Retinal pigment epithelial cell (primary cell): ENCODE results near the gene BEGAIN.

Experiments used
- DNase-seq: peaks from one replicate; pipeline ENCODE4 v3.0.0-alpha.2; 2010; ENCODE audit warnings: low read depth
- H3K4me3 ChIP-seq: 2 replicates; pipeline ENCODE4 v1.5.1; 2011; ENCODE audit warnings: mild to moderate bottlenecking, low read length, control low read depth, moderate library complexity
- TF ChIP-seq, protein P1 (sequence below): conservative IDR thresholded peaks from 2 replicates; pipeline ENCODE4 v1.5.1; 2011; ENCODE audit warnings: low read depth, low read length, control low read depth, inconsistent platforms

BEGAIN gene

DNA sequence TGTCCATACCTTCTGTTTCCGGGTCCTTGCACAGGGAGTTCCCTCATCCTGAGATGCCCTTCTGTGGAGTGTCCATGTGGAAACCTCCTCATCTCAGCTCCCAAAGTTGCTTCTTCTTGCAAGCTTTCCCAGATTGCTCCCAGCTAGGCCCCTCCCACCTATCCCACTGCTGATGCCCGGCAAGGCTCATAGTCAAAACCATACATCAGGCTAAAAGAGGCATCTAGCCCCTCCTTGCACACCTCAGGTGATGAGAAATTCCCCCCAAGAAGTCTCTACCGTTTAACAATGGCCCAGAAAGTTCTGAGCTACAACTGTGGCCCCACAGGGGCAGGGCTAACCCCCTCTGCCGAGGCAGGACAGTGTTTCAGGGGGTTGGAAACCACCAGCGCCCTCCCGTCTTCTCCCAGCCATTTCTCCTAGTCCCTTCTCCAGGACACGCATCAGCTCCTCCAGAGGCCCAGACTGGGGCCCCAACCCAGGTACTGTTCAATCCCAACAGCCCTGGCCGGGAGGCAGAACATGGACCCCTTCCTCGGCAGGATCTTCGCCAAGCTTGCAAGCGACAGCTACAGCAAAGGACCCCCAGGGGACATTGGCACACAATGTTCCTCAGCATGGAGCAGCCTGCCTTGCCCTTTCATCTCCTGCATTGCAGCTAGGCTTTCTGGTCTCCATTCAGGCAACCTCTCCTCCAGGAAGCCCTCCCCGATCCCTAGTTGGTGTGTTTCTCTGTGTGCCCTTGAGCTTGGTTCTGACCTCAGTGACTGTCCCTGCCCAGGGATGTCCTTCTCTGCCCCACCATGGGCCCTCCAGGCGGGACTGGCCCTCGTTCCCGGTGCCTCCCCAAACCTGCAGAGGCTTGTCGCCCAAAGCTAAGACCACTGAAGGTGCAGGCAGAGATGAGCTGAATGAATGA, 4.5 kb upstream of the BEGAIN start:
- DNase-seq = no peak
- TF ChIP-seq, protein P1, sequence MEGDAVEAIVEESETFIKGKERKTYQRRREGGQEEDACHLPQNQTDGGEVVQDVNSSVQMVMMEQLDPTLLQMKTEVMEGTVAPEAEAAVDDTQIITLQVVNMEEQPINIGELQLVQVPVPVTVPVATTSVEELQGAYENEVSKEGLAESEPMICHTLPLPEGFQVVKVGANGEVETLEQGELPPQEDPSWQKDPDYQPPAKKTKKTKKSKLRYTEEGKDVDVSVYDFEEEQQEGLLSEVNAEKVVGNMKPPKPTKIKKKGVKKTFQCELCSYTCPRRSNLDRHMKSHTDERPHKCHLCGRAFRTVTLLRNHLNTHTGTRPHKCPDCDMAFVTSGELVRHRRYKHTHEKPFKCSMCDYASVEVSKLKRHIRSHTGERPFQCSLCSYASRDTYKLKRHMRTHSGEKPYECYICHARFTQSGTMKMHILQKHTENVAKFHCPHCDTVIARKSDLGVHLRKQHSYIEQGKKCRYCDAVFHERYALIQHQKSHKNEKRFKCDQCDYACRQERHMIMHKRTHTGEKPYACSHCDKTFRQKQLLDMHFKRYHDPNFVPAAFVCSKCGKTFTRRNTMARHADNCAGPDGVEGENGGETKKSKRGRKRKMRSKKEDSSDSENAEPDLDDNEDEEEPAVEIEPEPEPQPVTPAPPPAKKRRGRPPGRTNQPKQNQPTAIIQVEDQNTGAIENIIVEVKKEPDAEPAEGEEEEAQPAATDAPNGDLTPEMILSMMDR = no peak
- H3K4me3 ChIP-seq = no peak overlapping the region

DNA sequence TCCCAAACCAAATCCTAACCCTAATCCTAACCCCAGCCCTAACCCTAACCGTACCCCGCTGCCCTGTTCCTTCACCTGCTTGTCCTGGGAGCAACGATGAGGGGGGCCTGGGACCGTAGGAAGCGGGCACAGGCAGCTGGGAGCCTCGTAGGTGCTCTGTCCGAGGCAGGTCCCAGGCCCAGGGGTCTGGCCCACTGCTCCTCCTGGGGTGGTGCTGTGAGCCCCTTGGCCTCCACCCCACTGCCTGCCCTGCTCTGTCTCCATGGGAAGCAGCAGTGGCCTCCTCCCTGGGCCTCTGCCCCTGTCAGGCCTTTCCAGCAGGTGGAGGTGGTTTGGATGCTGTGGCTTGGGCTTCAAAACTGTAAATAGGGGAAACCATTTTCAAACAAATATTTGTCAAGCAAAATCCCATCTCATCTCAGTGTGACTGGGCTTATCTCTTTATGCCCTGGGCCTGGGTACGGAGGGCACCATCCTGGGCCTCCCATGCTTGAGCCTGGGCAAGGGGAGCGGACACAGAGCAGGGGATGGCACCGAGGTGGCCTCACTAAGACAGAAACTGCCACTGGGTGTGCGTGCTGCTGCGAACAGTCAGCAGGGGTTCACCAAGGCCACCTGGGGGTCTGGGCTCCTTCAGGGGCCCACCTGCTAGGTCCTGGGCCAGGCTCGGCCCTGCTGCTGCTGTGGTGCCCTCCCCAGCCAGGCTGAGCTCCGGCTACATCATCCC, 3.7 kb upstream of the BEGAIN start:
- H3K4me3 ChIP-seq = no peak overlapping the region
- TF ChIP-seq, protein P1 = no peak
- DNase-seq = no peak

DNA sequence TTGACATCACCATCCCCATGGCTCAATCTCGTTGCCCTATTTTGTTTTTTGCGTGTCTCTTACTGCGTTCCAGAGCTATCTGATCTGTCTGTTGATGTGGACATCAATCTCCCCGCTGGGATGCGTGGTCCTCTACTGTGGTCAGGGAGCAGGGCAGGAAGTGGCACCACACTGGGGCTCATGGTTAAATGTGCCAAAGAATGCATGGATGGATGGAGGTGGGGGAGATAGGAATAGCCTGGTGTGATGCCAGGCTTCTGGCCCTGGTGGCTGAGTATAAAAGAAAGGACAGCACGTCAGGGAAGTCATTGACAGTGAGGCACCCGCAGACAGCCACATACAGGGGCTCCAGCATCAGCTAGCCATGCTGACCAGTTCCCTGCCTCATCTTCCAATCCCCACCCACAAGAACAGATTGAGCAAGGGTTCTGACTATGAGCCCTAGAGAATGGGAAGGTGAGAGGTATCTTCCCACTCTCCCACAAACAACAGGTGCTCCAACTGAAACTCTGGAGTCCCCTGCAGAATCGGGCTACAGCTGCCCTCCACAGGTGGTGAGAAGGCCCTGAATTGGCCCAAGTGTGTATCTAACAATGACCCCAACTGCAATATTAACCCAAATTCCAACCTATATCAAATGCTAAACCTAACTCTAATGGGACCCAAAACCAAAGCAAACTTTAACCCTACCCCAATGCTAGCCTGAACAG, 2.7 kb upstream of the BEGAIN start:
- no peak for DNase-seq
- TF ChIP-seq, protein P1 = no peak
- no peak overlapping the region for H3K4me3 ChIP-seq

- no peak for DNase-seq
- TF ChIP-seq, protein P1 = no peak
- H3K4me3 ChIP-seq = no peak overlapping the region
These were observed 2.0 kb upstream of the BEGAIN start for GRCh38 chr14:100589071-100589759.

- no peak overlapping the region for H3K4me3 ChIP-seq
- DNase-seq = no peak
- TF ChIP-seq, protein P1 = no peak
These were observed 1.5 kb upstream of the BEGAIN start for GRCh38 chr14:100588671-100589070.

DNA sequence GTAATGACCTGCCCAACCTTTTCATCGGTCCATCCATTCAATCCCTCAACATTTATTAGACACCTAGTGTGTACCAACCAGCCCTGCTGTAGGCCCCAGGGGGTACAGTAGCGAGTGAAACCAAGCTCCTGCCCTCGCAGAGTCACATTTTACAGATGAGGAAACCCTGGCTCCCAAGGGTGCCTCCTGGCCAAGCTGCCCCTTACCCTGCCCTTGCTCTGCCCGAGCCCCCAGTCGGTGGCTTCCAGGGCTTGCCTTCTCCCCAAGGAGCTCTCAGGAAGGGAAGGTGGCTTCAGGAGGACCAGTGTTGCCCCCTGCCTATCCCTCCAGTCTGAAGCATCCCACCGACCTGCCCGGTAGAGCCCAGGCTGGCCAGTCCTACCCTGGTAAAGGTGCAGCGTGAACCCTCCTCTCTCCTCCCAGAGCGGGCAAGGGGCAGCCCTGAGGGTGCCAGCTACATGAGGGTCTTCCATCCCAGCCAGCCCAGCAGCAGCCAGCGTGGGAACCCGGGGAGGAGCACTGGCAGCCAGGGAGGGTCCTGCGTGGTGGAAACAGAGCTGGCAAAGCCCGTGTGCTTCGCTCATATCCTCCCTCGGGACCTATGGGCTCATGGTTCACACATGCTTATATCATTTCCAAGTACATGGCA, 670 bp upstream of the BEGAIN start:
- H3K4me3 ChIP-seq = peak overlapping the region; percentile 8
- TF ChIP-seq, protein P1 = no peak
- DNase-seq = no peak
